Stimulated activated CD8-positive, alpha-beta memory T cell treated with anti-CD3 and anti-CD28 coated beads, Interleukin-12 subunit alpha, Interleukin-12 subunit beta, amount 100 ng/mL, for 1 hour (primary cell): ENCODE data around the gene ZNF777.
"Not testable (repeated sequence)": the region's sequence is repeated elsewhere in the genome, so short reads cannot be mapped to it uniquely, and the experiment has no call there.

Experiments
- DNase-seq: peaks from one replicate; pipeline ENCODE4 v3.0.0-alpha.2; 2020; ENCODE audit warnings: low read depth

The ZNF777 gene

DNA sequence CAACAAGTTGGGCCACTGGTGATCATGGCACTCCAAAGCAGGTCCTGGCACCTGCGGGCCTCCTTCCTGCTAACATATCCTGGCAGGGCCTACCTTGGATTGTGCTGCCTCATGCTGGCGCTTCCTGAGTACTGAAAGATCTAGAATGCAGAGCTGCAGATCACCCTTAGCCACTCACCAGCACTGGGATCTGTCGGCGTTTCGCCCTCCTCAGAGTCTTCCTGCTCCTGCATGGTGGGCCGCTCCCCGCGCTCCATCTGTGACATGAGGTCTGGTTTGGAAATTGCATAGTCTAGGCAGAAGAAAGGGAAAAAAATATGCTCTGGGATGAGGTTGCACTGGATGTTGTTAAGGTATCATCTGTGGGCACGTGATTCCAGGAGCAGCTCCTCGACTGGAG is 10.0 kb downstream of the ZNF777 start:
- no peak for DNase-seq

DNA sequence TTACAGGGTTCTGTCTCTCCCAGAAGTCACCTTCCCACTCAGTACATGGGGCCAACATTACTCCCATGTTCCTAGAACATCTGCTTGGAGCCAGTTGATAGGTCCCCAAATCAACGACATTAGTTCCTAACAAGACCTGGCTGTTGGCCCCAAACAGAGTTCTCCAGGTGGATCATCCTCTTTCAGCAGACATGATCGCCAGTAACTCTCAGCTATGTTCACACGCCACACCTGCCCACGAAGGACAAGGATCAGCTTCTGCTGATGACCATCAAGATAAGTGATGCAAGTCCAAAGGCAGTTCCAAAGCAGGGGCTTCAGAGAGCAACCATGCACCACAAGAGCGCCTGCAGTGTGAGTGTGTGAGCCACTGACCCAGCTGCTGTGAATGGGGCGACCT is 11.0 kb downstream of the ZNF777 start:
- DNase-seq = no peak

DNA sequence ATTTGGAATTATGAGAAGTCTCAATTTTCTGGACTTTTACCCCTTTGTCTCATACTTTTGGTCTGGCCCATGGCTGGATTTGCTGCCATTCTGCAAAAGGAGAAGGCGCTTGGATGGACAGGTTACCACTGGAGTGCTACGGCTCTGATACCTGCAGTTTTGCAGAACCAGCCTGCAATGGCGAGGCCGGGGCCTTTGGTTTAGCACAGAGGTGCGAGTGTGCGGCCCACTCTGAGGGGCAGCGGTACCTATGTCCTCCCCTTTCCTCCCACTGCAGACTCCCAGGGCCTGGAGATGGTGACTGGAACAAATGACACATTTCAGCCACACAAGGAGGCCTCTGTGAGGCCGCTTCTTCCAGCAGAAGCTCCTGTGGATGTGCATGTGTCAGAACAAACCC is 11.9 kb downstream of the ZNF777 start:
- DNase-seq = no peak

DNA sequence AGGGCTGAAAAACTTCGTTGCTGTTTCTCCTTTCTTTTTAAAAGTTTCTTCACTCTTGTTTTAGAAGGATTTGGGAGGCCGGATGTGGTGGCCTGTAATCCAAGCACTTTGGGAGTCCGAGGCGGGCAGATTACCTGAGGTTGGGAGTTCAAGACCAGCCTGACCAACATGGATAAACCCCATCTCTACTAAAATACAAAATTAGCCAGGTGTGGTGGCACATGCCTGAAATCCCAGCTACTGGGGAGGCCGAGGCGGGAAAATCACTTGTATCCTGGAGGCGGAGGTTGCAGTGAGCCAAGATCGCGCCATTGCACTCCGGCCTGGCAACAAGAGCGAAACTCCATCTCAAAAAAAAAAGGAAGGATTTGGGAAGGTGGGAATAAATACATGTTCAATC is 14.8 kb downstream of the ZNF777 start:
- DNase-seq = not testable (repeated sequence)

DNA sequence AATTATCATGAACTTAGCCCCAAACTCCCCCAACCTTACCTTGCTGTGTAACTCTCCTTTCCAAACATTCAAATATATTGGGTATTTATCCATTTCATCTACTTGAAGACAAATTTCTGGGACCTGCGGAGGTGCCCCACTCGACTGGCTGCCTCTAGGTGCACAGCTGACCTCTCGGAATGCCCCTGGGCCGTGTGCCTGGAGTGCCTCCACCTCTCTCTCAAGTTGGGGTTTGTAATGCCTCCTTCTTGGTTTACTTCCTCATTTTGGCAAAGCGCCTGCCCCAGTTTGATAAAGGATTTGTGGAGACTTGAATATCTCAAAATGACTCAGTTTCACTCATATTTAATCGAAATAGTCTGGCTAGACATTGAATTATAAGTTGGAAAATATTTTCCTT is 16.6 kb downstream of the ZNF777 start:
- DNase-seq = no peak

DNA sequence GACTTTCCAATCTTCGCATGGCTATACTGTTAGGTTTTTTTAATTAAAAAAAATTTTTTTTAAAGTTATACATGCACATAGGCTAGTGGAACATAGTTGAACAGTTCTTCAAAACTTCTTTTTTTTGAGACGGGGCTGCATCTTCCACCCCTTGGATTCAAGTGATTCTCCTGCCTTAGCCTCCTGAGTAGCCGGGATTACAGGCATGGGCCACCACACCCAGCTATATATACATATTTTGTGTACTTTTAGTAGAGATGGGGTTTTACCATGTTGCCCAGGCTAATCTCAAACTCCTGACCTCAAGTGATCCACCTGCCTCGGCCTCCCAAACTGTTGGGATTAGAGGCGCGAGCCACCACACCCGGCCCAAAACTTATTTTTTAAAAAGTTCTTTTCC is 17.3 kb downstream of the ZNF777 start:
- no peak for DNase-seq

DNA sequence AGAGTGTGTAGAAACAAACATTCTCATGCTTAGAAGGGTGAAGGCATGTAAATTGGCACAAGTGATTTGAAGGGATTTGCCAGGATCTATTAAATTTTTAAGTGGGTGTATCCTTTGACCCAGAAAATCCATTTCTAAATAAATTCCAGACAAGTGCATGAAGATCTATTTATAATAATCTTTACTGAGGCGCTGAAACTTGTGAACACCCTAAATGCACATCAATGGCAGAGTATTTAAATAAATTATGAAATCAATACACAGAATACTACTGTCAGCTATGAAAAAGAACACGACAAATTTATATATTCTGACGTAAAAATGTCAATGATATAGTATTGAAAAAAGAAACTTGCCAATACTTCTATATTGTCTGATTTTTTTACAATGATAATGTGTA is 17.9 kb downstream of the ZNF777 start:
- DNase-seq = no peak

DNA sequence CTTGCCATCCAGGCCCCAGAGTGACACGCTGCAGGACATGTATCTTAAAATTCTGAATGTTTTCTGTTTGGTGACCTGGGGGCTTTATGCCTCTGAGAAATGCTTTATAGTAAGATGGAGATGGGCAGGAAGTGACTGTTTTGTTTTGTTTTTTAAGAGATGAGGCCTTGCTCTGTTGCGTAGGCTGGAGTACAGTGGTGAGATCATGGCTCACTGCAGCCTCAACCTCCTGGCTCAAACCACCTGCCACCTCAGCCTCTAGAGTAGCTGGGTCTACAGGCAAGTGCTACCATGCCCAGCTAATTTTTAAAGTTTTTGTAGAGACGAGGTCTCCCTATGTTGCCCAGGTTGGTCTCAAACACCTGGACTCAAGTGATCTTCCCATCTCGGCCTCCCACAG is 20.6 kb downstream of the ZNF777 start:
- DNase-seq = no peak

DNA sequence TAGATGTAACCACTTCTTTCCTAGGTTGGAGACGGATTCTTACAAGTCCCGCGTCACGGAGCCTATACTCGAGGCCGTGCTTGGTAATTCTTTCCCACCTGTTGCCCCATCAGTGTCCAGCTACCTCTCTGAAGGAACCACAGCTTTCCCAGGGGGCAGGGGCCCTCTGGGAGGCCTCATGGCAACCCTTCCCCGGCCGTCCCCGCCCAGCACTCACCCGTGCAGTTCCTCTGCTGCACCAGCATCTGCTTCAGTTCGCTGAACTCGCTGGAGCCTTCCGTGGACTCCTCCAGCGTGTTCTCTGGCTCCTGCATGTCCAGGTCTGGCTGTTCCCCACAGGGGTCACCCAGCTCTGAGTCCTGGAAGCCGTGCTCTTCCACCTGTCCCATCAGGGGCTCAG is 24.5 kb downstream of the ZNF777 start:
- no peak for DNase-seq

DNA sequence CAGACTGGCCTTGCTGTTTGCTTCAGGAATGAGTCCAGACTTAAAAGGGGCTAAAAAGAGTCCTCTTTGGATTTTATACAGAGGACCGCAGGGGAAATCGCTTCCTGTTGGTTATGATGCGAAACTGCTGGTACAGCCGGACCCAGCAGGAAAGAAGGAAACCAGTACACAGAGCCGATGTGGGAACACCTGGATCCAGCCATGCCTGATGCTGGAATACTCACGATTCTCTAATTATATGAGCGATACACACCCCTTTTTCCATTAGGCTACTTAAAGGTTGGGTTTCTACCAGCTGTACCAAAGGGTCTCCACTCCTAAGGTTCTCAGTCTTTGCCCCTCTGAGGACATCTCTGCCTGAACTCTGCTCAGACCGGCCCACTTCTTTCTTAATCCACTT is 27.7 kb downstream of the ZNF777 start:
- DNase-seq = no peak

DNA sequence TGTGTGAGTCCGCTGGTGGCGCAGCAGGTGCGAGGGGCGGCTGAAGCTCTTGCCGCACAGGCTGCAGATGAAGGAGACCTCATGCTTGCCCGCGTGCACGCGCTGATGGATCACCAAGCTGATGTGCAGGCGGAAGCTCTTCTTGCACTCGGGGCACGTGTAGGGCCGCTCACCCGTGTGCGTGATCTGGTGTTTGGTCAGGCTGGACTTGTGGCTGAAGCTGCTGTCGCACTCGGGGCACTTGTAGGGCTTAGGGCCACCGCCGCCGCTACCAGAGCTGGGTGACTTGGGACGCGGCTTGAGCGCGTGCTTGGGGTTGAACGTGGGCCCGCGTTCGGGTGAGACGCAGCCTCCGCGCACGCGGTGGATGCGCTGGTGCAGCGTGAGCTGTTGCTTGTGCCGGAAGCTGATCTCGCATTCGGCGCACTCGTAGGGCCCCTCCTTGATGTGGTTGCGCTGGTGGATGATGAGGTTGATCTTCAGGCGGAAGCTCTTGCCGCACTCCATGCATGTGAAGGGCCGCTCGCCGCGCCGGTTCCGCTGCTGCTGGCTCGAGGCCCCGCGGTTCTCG is 28.7 kb downstream of the ZNF777 start:
- no peak for DNase-seq

DNA sequence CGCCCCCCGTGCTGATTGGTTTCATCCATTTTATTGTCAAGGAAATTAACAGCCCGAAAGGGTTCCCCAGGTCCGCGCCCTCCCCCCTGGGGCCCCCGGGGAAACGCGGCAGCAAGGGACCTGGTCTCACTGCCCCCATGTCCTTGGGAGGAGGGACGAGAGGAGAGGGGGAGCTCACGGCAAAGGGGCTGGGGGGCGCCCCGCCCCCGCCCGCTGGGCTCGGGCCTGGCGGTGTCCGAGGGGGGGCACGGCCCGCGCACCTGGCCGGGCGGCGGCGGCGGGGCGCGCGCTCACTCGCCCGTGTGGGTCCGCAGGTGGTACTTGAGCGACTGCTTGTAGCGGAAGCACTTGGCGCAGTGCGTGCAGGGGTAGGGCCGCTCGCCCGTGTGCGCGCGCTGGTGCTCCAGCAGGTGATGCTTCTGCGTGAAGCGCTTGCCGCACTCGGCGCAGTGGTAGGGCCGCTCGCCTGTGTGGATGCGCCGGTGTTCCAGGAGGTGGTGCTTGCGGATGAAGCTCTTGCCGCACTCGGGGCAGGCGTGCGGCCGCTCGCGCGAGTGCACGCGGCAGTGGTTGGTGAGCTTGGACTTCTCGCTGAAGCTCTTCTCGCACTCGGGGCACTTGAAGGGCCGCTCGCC is 29.3 kb downstream of the ZNF777 start:
- no peak for DNase-seq

DNA sequence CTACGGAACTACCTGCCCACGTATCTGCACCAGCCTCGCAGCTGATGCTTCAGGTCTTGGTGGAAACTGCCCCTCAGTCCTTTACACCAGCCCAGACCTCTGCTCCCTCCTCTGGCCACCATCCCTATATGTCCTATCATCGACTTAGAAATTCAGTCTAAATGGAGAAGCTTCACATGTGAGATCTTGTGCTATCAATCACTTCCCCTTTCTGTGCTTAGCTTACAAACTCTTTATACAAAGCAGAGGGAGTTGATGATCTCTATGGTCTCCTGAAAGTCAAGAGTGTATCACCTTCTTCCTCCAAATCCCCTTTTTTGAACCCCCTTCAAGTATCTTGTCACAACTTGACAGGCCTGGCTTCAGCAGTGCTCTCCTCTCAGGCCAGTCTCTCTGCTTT is 30.7 kb downstream of the ZNF777 start:
- no peak for DNase-seq

DNA sequence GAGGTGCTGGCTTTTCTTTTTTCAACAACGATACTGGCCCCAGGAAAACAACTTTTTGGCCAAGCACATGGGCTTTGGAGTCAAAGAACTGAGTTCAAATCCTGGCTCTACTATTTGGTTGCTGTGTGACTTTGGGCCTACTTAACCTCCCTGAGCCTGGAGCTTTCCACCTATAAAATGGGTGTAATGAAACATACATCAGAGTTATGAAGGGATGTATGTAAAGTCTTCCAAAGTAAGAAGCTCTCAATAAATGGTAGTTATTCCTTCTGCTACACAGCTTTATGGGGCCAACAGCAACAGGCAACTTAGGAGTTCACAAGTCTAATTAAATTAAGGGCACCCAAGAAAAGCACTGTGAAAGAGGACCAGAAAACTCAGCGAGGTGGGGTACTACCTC is 33.0 kb downstream of the ZNF777 start:
- DNase-seq = no peak

DNA sequence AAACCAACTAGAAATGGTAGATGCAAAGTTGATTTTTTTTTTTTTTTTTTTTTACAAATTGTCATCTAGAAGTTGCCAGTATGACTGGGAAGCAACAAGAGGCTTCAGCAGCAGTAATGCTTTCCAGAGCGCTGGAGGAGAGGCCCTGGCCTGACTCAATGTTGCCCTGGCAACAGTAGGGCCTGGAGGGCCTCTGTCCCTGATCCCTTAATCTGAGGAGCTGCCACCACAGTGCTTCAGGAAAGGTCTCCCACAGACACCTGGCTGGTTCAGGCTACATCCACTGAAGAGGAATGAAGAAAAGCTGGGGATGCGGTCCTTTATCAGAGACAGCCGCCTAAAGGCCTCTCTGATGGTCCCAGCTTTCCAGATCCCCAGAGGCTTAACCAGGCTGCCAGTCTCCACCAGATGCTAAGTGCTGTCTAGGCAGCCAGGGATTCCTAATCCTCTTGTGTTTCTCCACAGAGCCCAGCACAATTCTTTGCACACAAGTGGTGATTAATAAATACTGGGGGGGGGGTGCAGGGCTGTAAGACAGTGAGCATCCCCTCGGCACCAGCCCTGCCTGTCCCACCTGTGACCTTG is 33.7 kb downstream of the ZNF777 start:
- no peak for DNase-seq

DNA sequence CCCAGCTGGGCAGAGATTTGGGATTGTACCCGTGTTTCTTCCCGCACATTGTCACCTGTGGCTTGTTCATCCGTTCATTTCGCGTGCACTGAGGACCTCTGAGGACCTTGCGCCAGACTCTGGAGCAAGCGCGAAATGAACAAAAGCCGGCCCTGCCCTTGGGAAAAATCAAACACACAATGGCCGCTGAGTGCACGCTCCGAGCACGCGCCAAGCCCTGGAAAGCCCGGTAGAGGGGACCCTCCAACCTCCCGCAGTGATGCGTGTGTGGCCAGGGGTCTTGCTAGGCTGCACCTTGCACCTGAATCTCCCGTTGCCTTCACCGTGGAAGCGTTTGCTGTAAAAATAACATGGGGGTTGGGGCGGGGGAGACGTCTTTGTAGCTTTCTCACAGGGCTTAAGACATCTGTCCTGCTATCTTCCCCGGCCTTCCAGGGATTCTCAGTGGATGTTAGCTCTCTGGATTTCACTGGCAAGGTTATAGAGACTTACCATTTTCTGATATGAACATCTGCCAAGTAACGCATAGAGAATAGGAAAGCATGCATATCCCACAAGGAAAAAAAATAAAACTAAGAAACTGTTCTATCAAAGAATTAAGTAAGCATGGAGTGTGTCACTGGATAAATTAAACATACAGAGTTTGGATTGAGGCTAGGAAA is 37.3 kb downstream of the ZNF777 start:
- DNase-seq = no peak

DNA sequence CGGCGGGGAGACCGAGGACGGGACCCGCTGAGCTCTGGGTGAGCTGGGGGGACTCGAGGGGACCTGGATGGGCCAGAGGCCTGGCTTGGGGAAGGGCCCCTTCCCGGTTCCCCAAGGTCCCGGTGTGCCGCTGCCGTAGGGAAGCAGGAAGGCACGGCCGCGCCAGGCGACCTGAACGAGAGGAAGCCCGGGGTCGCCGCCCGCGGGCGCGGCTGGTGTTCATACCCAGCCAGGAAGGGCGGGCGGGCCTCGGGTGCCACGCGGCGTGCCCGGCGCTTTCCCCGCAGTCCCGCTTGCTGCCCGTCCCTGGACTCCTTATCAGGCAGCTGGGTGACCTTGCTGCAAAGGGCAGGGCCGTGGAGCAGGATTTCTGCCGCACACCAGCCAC is 38.0 kb downstream of the ZNF777 start:
- peak; percentile 12 for DNase-seq

DNA sequence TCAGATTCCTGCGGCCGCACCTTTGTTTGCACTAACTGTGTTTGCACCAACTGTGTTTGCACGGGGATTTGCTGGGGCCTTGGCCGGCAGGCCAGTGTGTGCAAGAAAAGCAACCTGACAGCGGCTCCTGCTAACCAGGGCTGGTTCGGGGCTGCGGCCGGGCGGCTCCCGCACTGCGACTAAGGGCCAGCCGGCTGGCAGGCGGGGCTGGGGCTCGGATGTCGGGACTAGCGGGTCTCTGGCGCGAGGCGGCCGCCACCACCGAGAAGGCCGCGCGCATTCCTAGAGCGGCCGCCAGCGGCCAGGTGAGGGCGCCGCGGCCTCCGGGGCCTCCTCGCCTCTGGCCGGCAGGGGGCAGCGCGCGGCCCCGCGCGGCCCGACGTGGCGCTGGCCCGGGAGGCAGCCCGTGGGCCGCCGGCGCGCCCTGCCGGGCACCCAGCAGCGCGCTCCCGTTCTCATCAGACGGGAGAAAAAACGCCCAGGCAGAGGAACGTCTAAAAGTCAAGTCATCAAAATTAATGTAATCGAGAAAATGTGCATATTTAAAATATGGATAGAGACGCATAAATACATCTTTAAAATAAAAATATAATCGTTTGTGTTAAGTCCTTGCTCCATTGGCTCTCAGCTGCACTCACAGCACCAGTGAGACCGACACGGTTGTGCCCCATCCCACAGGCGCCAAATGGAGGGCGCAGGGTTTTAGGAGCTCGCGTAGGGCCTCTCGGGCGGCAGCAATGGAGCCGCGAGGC is 38.5 kb downstream of the ZNF777 start:
- peak; percentile 46 for DNase-seq

DNA sequence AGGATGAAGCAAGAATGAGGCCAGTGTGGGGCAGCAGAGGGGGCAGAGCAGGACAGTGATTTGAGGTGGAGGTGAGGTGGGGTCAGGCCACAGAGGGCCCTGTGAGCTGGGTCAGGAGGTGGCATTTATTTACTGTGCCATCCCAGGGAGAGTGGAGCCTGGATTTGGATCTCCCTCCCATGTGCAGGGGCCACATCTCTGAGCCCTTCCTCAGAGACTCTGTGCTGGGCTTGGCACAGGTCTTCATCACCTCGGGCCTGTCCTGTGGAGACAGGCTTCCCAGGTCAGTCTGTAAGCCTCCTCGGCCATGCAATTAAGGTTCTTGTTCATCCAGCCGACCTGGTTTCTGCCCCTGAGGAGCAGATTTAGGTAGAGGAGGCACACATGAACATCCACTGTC is 40.9 kb downstream of the ZNF777 start:
- no peak for DNase-seq

DNA sequence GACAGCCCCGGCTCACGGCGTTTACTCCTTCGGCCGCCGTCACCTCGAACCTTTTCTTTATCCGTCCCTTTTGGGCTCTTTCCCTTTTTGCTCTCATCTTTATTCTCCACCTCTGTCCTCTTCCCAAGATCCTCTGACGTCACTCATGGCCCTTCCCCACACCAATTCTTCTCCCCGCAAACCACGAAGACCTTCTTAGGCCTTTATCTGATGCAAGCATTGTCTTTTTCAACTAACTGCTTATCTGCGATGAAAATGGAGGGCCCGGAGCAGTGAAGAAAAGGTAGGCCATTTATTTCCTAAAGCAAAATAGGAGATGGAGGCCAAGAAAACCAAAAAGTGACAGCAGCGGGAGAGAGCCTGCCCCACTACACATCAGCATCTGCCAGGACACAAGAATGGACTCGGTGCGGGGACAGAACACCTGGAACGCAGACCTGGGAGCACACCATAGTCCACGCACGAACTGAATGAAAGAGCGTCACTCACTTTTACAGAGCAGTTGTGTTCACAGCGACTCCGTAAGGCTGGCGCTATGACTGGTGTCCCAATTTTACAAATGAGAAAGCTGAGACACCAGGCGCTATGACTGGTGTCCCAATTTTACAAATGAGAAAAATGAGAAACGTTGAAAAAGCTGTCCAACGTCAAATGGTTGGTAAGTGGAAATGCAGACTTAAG is 45.3 kb downstream of the ZNF777 start:
- DNase-seq = no peak

DNA sequence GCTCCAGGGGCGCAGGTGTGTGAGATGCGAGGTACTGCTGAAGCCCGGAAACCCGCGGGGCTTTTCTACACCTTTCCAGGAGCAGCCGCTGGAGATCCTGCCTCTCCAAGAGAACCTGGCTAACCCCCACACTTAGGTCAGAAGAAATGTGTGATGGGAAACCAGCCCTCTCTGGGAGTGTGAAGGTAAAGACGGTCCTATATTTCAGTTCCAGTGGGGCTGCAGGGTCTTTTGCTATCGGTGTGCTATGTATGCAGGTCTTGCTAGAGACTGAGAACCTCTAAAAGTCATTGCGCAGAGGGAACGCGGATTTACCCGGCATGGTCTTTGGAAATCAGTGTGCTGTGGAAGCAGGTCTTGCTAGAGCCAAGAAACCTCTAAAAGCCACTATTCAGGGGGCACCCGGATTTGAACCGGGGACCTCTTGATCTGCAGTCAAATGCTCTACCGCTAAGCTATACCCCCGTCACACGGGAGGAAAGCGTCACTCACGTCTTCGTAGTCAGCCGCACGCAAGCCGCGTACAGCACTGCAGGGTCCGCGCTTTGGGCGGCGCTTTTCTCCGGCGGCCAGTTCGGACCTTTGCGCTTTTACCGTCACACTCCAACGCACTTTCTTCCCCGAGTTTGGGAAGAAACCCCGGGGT is 46.0 kb downstream of the ZNF777 start:
- peak; percentile 28 for DNase-seq

DNA sequence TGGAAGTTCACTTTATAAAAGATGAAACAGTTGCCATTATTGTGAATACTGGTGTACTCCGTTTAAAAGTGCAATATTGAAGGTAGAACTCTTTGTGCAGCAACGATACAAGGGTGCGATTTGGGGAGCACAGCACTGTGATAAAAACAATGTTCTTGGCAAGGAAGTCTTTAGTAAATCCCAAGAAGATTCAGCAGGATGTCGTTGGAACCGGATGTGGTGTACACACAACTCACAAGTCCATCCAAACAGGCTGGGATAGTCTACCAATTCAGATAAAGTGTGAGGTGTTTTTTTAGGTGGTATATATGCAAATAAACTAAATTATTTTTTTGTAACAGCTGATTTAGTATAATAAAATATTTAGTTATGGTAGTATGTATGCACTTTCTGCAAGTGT is 46.7 kb downstream of the ZNF777 start:
- DNase-seq = no peak
